Thyroid gland (tissue), 4 donors: Measurements from ENCODE around the gene FAM78B.

Experiments
- CTCF ChIP-seq, 6 experiments: fragments of 200-600 bp in 3 of 6; fragments of 450-650 bp in 3 of 6; sonication (generic) in 3 of 6; IDR thresholded peaks; one replicate each; pipeline ENCODE4 v1.5.1; 2016 to 2019; ENCODE audit warnings: antibody characterized with exemption in 6 of 6, mild to moderate bottlenecking in 2 of 6, inconsistent platforms in 1 of 6, moderate library complexity in 1 of 6
- POLR2A ChIP-seq, 2 donors: fragments of 450-650 bp; IDR thresholded peaks; one replicate each; pipeline ENCODE4 v1.6.1; 2017; ENCODE audit warnings: antibody characterized with exemption in 2 of 2, mild to moderate bottlenecking in 2 of 2, moderate library complexity in 1 of 2

DNA sequence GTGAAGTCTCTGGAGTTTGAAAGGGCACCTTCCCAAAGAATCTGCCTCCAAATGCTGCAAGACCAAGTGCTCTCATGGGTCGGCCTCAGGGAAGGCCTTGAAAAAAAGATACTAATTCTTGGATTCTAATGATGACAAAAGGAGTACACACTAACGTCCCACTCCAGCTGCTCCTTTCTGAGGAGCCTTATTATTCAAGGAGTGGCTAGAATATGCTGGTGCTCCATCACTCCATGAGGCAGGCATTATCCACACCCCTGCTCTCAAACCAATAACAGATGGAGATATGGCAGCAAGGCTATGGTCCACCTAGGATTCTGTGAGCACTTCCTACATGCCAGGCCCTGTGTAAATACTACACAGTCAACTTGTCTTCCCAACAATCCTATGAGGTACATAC is 54.4 kb downstream of the FAM78B start:
- no peak for TF ChIP-seq CTCF (IDR thresholded peaks at IDR 0.05)
- TF ChIP-seq POLR2A (IDR thresholded peaks at IDR 0.05): no peak
